Measurements from ENCODE around the gene ADNP. TPM values are rescaled to one million over a fixed set of nuclear protein-coding genes. Genes with fewer than 3 reads are reported as not detected.

Gene ADNP
- total and polyA plus RNA-seq, 2 of the 4 experiments (the other 2 are of a cell fraction) = 23.3 to 24.8 TPM

- Histone ChIP-seq H3K9ac (ENCODE audit: low read depth, low read length) (no peak overlapping the region), H2AFZ (replicated peaks; ENCODE audit: low read length, poor library complexity) (no peak overlapping the region), H3K9me1 (ENCODE audit: insufficient read depth, low read length) (no peaks in the 10 kb centered on the region), H3K9me3 (ENCODE audit: control insufficient read depth, insufficient read depth, low read length) (no peaks in the 10 kb centered on the region), H2BK120ac (ENCODE audit: low read depth, low read length) (no peak overlapping the region), H3K27ac (ENCODE audit: insufficient read depth, low read length) (no peak overlapping the region), H3K4ac (ENCODE audit: low read depth, low read length) (no peak overlapping the region), H2AK9ac (replicated peaks; ENCODE audit: low read depth, low read length, poor library complexity) (no peak overlapping the region), H4K5ac (ENCODE audit: low read depth, low read length) (no peak overlapping the region), H3K79me1 (ENCODE audit: low read depth in 1 of 2, low read length in 2 of 2) (peaks cover 17 to 20% of the 10 kb centered on the region in 2 experiments), H3K4me1 (ENCODE audit: control insufficient read depth, insufficient read depth, low read length) (no peaks in the 10 kb centered on the region), H3K23ac (ENCODE audit: low read depth, low read length) (no peak overlapping the region), H2BK5ac (ENCODE audit: low read depth, low read length, poor library complexity, severe bottlenecking) (no peak overlapping the region), H3K27me3 (ENCODE audit: control insufficient read depth, insufficient read depth, low read length) (no peaks in the 10 kb centered on the region), H3K4me2 (ENCODE audit: low read depth, low read length) (no peak overlapping the region), H3K4me3 (ENCODE audit: insufficient read depth, low read depth, low read length) (no peak overlapping the region), H4K20me1 (ENCODE audit: insufficient read depth, low read length) (no peaks in the 10 kb centered on the region), H4K8ac (ENCODE audit: low read depth in 2 of 2, low read length in 2 of 2) (no peak overlapping the region), H3K14ac (replicated peaks; ENCODE audit: low read depth, low read length) (no peak overlapping the region), H3K36me3 (ENCODE audit: control insufficient read depth, insufficient read depth, low read length) (peaks cover 49% of the 10 kb centered on the region), H2BK15ac (ENCODE audit: low read depth, low read length) (no peak overlapping the region), H3K56ac (ENCODE audit: extremely low read depth, insufficient read depth, low read length) (no peak overlapping the region), H2AK5ac (ENCODE audit: low read depth, low read length) (no peak overlapping the region), H3K18ac (ENCODE audit: low read depth, low read length) (no peak overlapping the region), H2BK20ac (ENCODE audit: low read depth, low read length) (no peak overlapping the region), H4K91ac (ENCODE audit: insufficient read depth, low read depth, low read length) (no peak overlapping the region)
- WGBS, 2 experiments (ENCODE audit: extremely low coverage in 2 of 2, insufficient read length in 1 of 2) = no CpG with 5 or more reads among the region's 7 CpGs
- ATAC-seq (ENCODE audit: low read depth) = no peak
- in situ Hi-C loops (cut with MboI; ENCODE audit: low sequenced_read_pairs) = no loop called here
- dilution Hi-C loops (cut with HindIII; ENCODE audit: low sequenced_read_pairs, unreplicated experiment) = no loop called here
- DNase-seq = no peak
- intact Hi-C loops (cut with micrococcal nuclease) = no loop called here
- CTCF ChIA-PET = no interaction called here
- POLR2A ChIA-PET (ENCODE audit: unreplicated experiment) = interaction anchor here (0.6 kb wide), 1 partner anchor 12 kb away, joined by 5 read pairs; no protein-coding TSS in a partner anchor
- no TSS peak for BruUV-seq (replicated peaks)
- no peak for TF ChIP-seq USF2 (IDR thresholded peaks at IDR 0.05; ENCODE audit: low read depth, low read length)
- no peak for TF ChIP-seq RCOR1 (IDR thresholded peaks at IDR 0.05; ENCODE audit: insufficient replicate concordance, low read length)
- no peak for TF ChIP-seq MXI1 (IDR thresholded peaks at IDR 0.05; ENCODE audit: borderline replicate concordance, low read depth, low read length)
- no peak for TF ChIP-seq FOS (IDR thresholded peaks at IDR 0.05; ENCODE audit: low read depth, low read length)
- TF ChIP-seq RFX5 (IDR thresholded peaks at IDR 0.05; ENCODE audit: low read depth, low read length) = no peak
- TF ChIP-seq NFE2L2 (IDR thresholded peaks at IDR 0.05; ENCODE audit: low read depth, low read length) = no peak
- no peak for TF ChIP-seq BHLHE40 (IDR thresholded peaks at IDR 0.05; ENCODE audit: low read depth, low read length)
- TF ChIP-seq CHD1 (IDR thresholded peaks at IDR 0.05; ENCODE audit: low read depth, low read length) = no peak
- TF ChIP-seq RAD21 (IDR thresholded peaks at IDR 0.05; ENCODE audit: low read length) = no peak
- no peak for TF ChIP-seq SMC3 (IDR thresholded peaks at IDR 0.05; ENCODE audit: low read depth, low read length)
- no peak for TF ChIP-seq MAZ (IDR thresholded peaks at IDR 0.05; ENCODE audit: borderline replicate concordance, low read depth, low read length)
These were observed 11.8 kb upstream of the ADNP start for GRCh38 chr20:50943069-50943468.

Data from IMR-90 (cell line).